NCI-H82 treated with DMSO at 0.1 percent for 48 hours (cell line): ENCODE measurements around the gene PARP15.
A peak's percentile ranks its signal among the peaks of the same experiment; 100 is the strongest.
"Not testable (repeated sequence)": the region's sequence is repeated elsewhere in the genome, so short reads cannot be mapped to it uniquely, and the experiment has no call there.

Experiments used
- DNase-seq: peaks from one replicate; lab custom pipeline; 2025; ENCODE audit not compliant: unreplicated experiment; lab: John Stamatoyannopoulos, UW

Gene PARP15

GRCh38 chr3:122577409-122578031 is at the start of gene PARP15:
PARP15 (plus strand) TSS chr3:122577650; CDS start chr3:122577668, 18 bp downstream.
- DNase-seq = no peak

GRCh38 chr3:122530164-122530563 is 47.3 kb upstream of the PARP15 start:
- no peak for DNase-seq

GRCh38 chr3:122533480-122533879 is 44.0 kb upstream of the PARP15 start:
- DNase-seq = no peak

GRCh38 chr3:122533931-122534334 is 43.5 kb upstream of the PARP15 start:
- no peak for DNase-seq

- no peak for DNase-seq
Observed at GRCh38 chr3:122535964-122536631, 41.4 kb upstream of the PARP15 start.

GRCh38 chr3:122536632-122537001 is 40.8 kb upstream of the PARP15 start:
- no peak for DNase-seq

- DNase-seq = no peak
Observed at GRCh38 chr3:122538956-122539490, 38.4 kb upstream of the PARP15 start.

- DNase-seq = no peak
Observed at GRCh38 chr3:122546151-122546550, 31.3 kb upstream of the PARP15 start.

- no peak for DNase-seq
Observed at GRCh38 chr3:122548076-122548475, 29.4 kb upstream of the PARP15 start.

- no peak for DNase-seq
Observed at GRCh38 chr3:122548619-122549018, 28.8 kb upstream of the PARP15 start.

GRCh38 chr3:122553171-122553570 is 24.3 kb upstream of the PARP15 start:
- DNase-seq = no peak

GRCh38 chr3:122555275-122556071 is 22.0 kb upstream of the PARP15 start:
- DNase-seq = no peak

- DNase-seq = no peak
Observed at GRCh38 chr3:122557356-122557755, 20.1 kb upstream of the PARP15 start.

GRCh38 chr3:122558605-122559004 is 18.8 kb upstream of the PARP15 start:
- no peak for DNase-seq

GRCh38 chr3:122559906-122560305 is 17.5 kb upstream of the PARP15 start:
- DNase-seq = no peak

GRCh38 chr3:122560680-122561079 is 16.8 kb upstream of the PARP15 start:
- DNase-seq = peak; percentile 12

- DNase-seq = no peak
Observed at GRCh38 chr3:122562923-122563716, 14.3 kb upstream of the PARP15 start.

GRCh38 chr3:122563717-122564025 is 13.8 kb upstream of the PARP15 start:
- no peak for DNase-seq

- no peak for DNase-seq
Observed at GRCh38 chr3:122564155-122564912, 13.1 kb upstream of the PARP15 start, which contains the start of the genes DTX3L and PARP9. DTX3L (plus strand) TSS chr3:122564338; CDS start chr3:122564427, 89 bp downstream. PARP9 (minus strand) TSS chr3:122564300; CDS start chr3:122559620, 4,680 bp downstream.

- not testable (repeated sequence) for DNase-seq
Observed at GRCh38 chr3:122568131-122568530, 9.3 kb upstream of the PARP15 start.
